Ramos (cell line): ENCODE measurements around the gene WNK1.
"Not testable (repeated sequence)": the region's sequence is repeated elsewhere in the genome, so short reads cannot be mapped to it uniquely, and the experiment has no call there.

Source experiments
- in situ Hi-C: fragments of 300-500 bp; cut with MboI; formaldehyde crosslinking; loops from one replicate; pipeline ENCODE4 v1.14.3; 2022; ENCODE audit warnings: low sequenced_read_pairs; ENCODE audit not compliant: unreplicated experiment

The WNK1 gene

GRCh38 chr12:849733-850437, 97.5 kb downstream of the WNK1 start:
- in situ Hi-C loops = not testable (repeated sequence)

DNA sequence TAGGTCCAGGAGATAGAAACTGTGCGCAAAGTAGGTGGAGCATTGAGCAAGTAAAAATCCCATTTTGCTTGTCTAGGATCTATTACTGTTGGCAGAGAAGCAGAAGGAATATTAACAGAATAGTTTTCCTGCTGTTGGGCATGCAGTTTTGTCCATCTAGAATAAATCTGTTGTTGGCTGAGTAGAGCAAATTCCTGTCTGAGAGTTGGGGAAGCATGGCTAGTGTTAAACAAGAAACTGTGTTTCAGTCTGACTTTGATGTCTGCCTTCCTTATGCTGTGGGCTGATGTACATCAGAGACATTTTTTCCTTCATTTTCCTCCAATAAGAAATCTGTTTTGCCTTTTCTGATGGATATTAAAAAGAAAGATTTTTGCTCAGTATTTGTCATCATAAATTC, 99.0 kb downstream of the WNK1 start:
- in situ Hi-C loops = no loop called here

DNA sequence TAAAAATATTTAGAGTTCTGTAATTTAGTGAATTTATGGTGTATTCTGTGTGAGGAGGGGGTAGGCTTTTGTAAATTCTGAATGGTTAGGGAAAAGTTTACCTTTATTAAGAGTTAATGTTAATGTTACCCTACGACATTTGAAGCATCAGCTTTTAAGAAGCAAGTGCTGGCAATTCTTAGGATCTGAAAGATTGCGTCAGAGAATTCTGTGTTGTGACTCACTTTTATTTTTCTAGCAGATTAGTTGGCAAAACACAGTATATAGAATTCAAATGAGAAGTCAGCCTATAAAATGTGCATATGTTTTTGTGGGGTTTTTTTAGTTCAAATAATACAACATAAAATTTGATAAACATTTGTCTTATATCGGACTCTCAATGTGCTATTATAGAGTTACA, 99.5 kb downstream of the WNK1 start:
- in situ Hi-C loops = no loop called here

DNA sequence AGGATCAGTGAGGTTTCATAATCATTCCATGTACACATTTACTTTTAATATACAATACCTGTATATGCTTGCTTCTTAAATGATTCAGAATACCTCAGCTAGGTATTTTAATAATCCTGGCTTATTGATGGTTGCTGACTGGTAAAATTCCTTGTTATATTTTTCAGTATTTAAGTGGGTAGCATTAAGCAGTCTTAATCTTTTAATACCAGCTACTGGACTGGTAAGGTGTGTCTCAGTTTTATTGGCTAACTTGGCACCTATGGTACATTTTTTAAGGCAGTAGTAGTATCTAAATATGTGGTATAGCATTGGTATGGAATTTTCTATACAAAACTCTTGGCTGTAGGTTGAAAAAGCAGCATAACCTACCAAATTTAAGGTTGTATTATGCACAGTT, 100.5 kb downstream of the WNK1 start:
- in situ Hi-C loops = no loop called here

DNA sequence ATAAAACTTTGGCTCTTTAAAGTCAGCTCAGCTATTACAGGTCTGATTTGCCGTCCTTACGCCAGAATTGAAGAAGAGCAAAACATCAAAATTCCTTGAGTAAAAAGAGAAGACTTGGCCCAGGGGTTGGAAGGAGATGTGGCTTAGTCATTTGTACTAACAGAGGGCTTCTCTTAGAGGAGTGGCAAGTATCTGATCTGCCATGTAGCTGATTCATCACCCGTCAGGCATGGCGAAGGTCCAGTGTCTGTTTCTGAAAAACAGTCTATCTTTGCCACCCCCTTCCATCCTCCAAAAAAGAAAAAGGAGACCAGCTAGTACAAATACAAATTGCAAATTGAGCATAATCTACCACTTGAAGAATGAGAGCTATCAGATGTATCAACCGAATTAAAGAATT, 105.2 kb downstream of the WNK1 start:
- in situ Hi-C loops = no loop called here

DNA sequence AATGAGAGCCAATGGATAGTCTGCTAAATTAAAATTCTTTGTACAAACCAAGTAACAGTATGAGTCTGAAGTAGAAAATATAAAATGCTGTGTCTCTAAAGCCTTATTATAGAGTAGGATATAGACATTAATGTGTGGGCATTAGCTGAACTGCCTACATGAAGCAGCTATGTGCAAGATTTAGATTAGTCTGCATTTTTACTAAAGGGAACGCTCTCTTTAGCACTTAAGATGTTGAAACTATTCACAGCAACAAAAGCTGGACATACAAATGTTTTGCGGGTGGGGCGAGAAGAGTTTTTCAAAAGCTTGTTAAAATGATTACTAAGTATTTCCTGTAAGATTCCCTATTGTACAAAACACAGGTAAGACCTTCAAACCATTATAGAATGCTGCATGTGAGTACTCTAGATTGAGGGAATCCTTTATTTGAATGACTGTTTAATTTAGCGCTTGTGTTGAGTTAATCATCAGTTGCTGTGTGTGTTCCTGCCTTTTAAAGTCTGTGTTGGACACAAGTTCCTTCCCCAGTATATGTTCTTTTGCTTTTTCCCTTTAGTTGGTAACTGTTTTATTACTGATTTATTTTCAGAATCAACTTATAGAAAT, 110.0 kb downstream of the WNK1 start:
- in situ Hi-C loops = no loop called here

GRCh38 chr12:863285-863684, 110.9 kb downstream of the WNK1 start:
- in situ Hi-C loops = no loop called here

DNA sequence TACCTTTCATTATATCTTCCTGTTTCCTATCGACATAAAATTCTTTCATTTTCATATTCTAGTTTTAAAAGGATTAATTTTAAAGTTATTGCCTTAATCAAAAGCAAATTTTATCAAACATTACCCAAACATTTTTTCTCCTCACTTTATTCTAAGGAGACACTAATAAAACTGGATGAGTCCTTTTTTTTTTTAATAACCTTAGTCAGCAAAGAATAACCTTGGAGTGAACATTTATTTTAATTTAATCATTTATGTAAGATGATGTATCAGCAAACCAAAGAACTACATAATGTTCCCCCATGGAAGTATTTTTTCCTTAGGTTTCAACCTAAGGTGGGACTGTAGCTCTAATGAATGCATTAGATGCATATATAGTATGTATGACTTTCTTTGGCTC, 113.2 kb downstream of the WNK1 start:
- in situ Hi-C loops = no loop called here

GRCh38 chr12:867905-868304, 115.5 kb downstream of the WNK1 start:
- in situ Hi-C loops = no loop called here

DNA sequence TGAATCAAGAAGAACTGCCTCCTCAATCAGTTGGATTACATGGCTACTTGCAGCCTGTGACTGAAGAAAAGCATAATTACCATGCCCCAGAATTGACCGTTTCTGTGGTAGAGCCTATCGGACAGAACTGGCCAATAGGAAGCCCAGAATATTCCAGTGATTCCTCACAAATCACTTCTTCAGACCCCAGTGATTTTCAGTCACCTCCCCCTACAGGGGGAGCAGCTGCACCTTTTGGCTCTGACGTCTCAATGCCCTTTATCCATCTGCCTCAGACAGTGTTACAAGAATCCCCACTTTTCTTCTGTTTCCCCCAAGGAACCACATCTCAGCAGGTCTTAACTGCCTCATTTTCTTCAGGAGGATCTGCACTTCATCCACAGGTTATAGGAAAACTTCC, 116.3 kb downstream of the WNK1 start:
- in situ Hi-C loops = no loop called here

DNA sequence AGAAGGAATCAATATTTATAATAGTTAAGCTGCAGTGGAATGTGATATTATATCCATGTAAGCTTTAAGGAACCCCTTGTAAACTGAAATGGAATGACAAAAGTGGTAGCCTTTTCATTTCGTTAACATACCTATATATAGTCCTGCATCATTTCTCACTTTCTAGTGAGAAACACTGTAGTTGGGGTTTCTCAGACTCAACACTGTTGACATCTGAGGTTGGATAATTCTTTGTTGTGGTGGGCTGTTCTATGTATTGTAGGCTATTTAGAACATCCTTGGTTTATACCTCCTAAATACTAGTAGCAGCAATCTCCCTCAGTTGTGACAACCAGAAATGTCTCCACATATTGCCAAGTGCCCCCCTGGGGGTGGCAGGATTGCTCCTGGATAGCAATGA, 118.0 kb downstream of the WNK1 start:
- in situ Hi-C loops = no loop called here

- in situ Hi-C loops = no loop called here
Measured at GRCh38 chr12:873954-874353, 121.6 kb downstream of the WNK1 start.

DNA sequence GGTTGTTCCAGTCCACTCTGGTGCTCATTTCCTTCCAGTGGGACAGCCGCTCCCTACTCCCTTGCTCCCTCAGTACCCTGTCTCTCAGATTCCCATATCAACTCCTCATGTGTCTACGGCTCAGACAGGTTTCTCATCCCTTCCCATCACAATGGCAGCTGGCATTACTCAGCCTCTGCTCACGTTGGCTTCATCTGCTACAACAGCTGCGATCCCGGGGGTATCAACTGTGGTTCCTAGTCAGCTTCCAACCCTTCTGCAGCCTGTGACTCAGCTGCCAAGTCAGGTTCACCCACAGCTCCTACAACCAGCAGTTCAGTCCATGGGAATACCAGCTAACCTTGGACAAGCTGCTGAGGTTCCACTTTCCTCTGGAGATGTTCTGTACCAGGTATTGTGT, 127.3 kb downstream of the WNK1 start:
- in situ Hi-C loops = no loop called here

DNA sequence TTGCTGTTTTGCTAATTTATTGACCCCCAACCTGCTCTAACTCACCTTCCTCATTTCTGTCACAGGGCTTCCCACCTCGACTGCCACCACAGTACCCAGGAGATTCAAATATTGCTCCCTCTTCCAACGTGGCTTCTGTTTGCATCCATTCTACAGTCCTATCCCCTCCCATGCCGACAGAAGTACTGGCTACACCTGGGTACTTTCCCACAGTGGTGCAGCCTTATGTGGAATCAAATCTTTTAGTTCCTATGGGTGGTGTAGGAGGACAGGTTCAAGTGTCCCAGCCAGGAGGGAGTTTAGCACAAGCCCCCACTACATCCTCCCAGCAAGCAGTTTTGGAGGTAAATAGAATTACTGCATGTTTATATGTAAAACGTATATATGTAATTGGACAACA, 128.3 kb downstream of the WNK1 start:
- in situ Hi-C loops = no loop called here

- in situ Hi-C loops = no loop called here
Measured at GRCh38 chr12:884746-885414, 132.5 kb downstream of the WNK1 start.

DNA sequence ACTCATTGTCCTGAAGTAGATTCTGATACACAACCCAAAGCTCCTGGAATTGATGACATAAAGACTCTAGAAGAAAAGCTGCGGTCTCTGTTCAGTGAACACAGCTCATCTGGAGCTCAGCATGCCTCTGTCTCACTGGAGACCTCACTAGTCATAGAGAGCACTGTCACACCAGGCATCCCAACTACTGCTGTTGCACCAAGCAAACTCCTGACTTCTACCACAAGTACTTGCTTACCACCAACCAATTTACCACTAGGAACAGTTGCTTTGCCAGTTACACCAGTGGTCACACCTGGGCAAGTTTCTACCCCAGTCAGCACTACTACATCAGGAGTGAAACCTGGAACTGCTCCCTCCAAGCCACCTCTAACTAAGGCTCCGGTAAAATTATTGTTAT, 133.3 kb downstream of the WNK1 start:
- in situ Hi-C loops = no loop called here

DNA sequence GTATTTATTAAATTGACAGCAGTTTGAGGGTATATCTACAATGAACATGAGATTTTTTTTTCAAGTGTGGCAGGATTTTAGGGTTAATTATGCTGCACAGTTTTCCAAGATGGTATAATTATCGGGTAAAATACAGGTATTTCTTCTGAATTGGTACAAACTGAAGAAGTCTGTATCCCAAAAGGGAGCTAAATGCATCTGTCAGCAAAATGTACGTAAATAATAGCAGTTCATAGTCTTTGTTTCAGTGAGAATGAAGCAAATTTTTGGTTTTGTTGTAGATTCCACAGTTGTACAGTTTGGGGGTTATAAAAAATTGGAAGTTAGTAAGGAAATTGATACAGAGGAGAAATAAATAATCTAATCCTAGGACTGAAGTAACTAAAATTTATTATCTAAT, 133.8 kb downstream of the WNK1 start:
- in situ Hi-C loops = no loop called here

DNA sequence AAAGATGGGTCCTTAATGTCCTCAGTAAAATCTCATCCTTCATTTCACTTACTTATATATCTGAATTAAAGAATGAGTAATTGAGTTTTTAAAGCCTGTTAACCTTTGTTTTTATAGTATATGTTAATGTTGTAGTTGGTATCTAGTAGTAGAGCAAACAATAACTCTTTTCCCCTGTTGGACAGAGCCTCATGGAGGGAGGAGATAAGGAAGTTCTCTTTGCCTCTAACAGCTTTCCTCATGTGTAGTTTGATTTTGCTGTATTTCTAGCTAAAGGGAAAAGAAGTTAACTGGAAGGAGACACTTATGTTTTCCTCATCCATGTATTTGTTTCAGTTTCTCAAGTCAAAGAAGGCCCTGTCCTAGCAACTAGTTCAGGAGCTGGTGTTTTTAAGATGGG, 141.8 kb downstream of the WNK1 start:
- in situ Hi-C loops = no loop called here

DNA sequence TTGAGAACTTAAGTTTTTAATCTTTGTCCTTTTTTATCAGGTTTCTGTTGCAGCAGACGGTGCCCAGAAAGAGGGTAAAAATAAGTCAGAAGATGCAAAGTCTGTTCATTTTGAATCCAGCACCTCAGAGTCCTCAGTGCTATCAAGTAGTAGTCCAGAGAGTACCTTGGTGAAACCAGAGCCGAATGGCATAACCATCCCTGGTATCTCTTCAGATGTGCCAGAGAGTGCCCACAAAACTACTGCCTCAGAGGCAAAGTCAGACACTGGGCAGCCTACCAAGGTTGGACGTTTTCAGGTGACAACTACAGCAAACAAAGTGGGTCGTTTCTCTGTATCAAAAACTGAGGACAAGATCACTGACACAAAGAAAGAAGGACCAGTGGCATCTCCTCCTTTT, 143.7 kb downstream of the WNK1 start:
- in situ Hi-C loops = no loop called here

GRCh38 chr12:897386-897785, 145.0 kb downstream of the WNK1 start:
- in situ Hi-C loops = no loop called here

GRCh38 chr12:902581-902980, 150.2 kb downstream of the WNK1 start:
- in situ Hi-C loops = no loop called here

DNA sequence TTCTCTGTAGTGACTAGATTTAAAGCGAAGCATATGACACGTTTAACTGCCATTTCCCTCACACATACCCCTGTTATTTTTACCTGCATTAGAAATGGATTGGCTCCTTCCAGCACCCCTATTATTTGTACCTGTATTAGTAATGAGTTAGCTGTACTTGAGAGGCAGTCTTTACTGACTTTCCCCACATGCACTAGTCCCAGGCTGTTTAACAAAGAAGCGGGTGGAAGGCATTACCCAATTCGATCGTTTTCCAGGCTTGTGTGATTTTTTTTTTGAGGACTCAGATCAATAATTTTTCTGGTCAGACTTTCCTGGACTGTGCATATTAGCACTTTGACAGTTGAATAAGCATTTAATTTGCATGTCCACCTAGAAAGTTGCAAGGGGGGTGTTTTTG, 150.7 kb downstream of the WNK1 start:
- in situ Hi-C loops = no loop called here
